ENCODE results near the gene TADA2B. TPM values are rescaled to one million over a fixed set of nuclear protein-coding genes. Genes with fewer than 3 reads are reported as not detected.
A peak's percentile ranks its signal among the peaks of the same experiment; 100 is the strongest.

Gene TADA2B
- total and polyA plus RNA-seq, 9 of the 15 experiments (the other 6 are each of a cell fraction or from before 2014, with no cell fraction given): 0.55 to 12.2 (median 7.5) TPM

DNA sequence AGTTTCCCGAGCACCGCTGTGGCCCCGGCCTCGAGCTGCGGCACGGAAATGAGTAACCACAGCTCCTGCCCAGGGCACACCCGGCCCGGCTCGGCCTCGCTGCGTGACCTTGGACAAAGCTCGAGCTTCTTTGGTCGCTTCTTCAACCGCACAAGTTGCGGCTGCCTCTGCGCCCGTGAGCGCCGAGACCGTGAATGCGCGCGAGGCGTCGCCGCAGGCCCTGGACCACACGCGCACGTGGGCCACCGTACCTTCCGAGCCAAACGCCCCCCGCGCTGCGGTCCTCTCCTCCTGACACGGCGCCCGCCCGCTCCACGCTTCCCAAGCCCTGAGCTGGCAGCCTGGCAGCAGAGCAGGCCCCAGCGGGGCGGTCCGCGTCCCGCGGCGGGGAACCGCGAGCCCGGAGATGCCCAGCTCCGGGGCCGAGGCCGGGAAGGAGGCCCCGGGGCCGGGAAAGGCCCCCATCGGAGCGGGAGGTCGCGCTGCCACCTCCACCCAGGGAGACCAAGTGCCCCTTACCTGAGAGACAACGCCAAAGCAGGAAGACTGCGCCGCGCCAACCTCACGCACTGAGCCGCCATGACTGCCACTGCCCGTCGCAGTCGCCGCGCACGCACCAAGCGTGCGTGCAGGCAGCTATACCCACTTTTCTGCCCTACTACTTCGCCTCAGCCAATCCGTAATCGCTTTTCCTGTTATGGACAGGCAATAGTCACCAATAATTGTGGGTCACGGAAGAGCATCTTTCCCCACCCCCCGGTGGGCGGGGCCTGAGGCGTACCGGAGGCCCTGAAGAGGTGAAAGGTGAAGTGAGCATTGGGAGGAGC, 24.5 kb downstream of the TADA2B start, which contains the start of gene GRPEL1 (continued):
- TF ChIP-seq, protein P1, sequence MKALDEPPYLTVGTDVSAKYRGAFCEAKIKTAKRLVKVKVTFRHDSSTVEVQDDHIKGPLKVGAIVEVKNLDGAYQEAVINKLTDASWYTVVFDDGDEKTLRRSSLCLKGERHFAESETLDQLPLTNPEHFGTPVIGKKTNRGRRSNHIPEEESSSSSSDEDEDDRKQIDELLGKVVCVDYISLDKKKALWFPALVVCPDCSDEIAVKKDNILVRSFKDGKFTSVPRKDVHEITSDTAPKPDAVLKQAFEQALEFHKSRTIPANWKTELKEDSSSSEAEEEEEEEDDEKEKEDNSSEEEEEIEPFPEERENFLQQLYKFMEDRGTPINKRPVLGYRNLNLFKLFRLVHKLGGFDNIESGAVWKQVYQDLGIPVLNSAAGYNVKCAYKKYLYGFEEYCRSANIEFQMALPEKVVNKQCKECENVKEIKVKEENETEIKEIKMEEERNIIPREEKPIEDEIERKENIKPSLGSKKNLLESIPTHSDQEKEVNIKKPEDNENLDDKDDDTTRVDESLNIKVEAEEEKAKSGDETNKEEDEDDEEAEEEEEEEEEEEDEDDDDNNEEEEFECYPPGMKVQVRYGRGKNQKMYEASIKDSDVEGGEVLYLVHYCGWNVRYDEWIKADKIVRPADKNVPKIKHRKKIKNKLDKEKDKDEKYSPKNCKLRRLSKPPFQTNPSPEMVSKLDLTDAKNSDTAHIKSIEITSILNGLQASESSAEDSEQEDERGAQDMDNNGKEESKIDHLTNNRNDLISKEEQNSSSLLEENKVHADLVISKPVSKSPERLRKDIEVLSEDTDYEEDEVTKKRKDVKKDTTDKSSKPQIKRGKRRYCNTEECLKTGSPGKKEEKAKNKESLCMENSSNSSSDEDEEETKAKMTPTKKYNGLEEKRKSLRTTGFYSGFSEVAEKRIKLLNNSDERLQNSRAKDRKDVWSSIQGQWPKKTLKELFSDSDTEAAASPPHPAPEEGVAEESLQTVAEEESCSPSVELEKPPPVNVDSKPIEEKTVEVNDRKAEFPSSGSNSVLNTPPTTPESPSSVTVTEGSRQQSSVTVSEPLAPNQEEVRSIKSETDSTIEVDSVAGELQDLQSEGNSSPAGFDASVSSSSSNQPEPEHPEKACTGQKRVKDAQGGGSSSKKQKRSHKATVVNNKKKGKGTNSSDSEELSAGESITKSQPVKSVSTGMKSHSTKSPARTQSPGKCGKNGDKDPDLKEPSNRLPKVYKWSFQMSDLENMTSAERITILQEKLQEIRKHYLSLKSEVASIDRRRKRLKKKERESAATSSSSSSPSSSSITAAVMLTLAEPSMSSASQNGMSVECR (CRISPR knock-in tag; IDR thresholded peaks at IDR 0.05): peak; percentile 69; the same call in 1 of the 2 replicates
- TF ChIP-seq, protein P2, sequence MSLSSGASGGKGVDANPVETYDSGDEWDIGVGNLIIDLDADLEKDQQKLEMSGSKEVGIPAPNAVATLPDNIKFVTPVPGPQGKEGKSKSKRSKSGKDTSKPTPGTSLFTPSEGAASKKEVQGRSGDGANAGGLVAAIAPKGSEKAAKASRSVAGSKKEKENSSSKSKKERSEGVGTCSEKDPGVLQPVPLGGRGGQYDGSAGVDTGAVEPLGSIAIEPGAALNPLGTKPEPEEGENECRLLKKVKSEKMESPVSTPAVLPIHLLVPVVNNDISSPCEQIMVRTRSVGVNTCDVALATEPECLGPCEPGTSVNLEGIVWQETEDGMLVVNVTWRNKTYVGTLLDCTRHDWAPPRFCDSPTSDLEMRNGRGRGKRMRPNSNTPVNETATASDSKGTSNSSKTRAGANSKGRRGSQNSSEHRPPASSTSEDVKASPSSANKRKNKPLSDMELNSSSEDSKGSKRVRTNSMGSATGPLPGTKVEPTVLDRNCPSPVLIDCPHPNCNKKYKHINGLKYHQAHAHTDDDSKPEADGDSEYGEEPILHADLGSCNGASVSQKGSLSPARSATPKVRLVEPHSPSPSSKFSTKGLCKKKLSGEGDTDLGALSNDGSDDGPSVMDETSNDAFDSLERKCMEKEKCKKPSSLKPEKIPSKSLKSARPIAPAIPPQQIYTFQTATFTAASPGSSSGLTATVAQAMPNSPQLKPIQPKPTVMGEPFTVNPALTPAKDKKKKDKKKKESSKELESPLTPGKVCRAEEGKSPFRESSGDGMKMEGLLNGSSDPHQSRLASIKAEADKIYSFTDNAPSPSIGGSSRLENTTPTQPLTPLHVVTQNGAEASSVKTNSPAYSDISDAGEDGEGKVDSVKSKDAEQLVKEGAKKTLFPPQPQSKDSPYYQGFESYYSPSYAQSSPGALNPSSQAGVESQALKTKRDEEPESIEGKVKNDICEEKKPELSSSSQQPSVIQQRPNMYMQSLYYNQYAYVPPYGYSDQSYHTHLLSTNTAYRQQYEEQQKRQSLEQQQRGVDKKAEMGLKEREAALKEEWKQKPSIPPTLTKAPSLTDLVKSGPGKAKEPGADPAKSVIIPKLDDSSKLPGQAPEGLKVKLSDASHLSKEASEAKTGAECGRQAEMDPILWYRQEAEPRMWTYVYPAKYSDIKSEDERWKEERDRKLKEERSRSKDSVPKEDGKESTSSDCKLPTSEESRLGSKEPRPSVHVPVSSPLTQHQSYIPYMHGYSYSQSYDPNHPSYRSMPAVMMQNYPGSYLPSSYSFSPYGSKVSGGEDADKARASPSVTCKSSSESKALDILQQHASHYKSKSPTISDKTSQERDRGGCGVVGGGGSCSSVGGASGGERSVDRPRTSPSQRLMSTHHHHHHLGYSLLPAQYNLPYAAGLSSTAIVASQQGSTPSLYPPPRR (CRISPR knock-in tag; IDR thresholded peaks at IDR 0.05; ENCODE audit: borderline replicate concordance): 0 out of 2 replicates have a peak, but pooled peaks have one; percentile 48
- TF ChIP-seq POLR2G (IDR thresholded peaks at IDR 0.05; ENCODE audit: low read depth, low read length) (peak; percentile 98), EP400 (IDR thresholded peaks at IDR 0.05) (peak; percentile 77; the same call in 1 of the 2 replicates), GABPA (tag; conservative IDR thresholded peaks at IDR 0.05; ENCODE audit: low read depth) (peak; percentile 56), GTF2A2 (tag; IDR thresholded peaks at IDR 0.05) (no peak), MYNN (IDR thresholded peaks at IDR 0.05) (peak; percentile 60; the same call in 1 of the 2 replicates), MYNN (CRISPR knock-in tag; IDR thresholded peaks at IDR 0.05) (no peak)
- TF ChIP-seq, protein P3, sequence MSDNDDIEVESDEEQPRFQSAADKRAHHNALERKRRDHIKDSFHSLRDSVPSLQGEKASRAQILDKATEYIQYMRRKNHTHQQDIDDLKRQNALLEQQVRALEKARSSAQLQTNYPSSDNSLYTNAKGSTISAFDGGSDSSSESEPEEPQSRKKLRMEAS (CRISPR knock-in tag; IDR thresholded peaks at IDR 0.05): peak; percentile 94

Data from K562 (cell line).